Body of pancreas (tissue), 4 donors: ENCODE results near the gene PTPRN2. TPM values are rescaled to one million over a fixed set of nuclear protein-coding genes. Genes with fewer than 3 reads are reported as not detected.

Experiments used
- ATAC-seq: fragments of 150-250 bp; one replicate; pipeline ENCODE4 v1.9.1; 2016
- DNase-seq, 4 donors: peaks; one replicate each; pipeline ENCODE4 v3.0.0-alpha.2; 2019
- H3K27ac ChIP-seq, 4 donors: fragments of 200-600 bp; sonication (generic); 1 replicate in 3 of 4; 2 replicates in 1 of 4; pipeline versions ENCODE4 v1.5.1 to v1.6.1; 2016 to 2019; ENCODE audit warnings: mild to moderate bottlenecking in 1 of 4, mixed read lengths in 1 of 4, moderate library complexity in 1 of 4
- H3K27me3 ChIP-seq, 2 donors: fragments of 200-600 bp; sonication (generic); one replicate each; pipeline ENCODE4 v1.6.0; 2016; ENCODE audit warnings: mild to moderate bottlenecking in 1 of 2
- H3K36me3 ChIP-seq, 2 donors: fragments of 200-600 bp; sonication (generic); replicated peaks in 1 of 2; 2 replicates each; pipeline ENCODE4 v1.5.1; 2016; ENCODE audit warnings: low read depth in 2 of 2; ENCODE audit not compliant: insufficient read depth in 1 of 2
- H3K4me1 ChIP-seq: fragments of 200-600 bp; sonication (generic); one replicate; pipeline ENCODE4 v1.6.0; 2016
- H3K4me3 ChIP-seq, 2 donors: fragments of 200-600 bp; sonication (generic); 1 replicate in 1 of 2; 2 replicates in 1 of 2; pipeline ENCODE4 v1.5.1; 2016 to 2019
- H3K9me3 ChIP-seq, 3 donors: fragments of 200-600 bp; sonication (generic); 1 replicate in 2 of 3; 2 replicates in 1 of 3; pipeline ENCODE4 v1.5.1; 2016
- CTCF ChIP-seq, 7 experiments: fragments of 450-650 bp in 4 of 7; fragments of 200-600 bp in 3 of 7; sonication (generic) in 3 of 7; IDR thresholded peaks; one replicate each; pipeline ENCODE4 v1.5.1; 2016 to 2019; ENCODE audit warnings: antibody characterized with exemption in 7 of 7
- POLR2A ChIP-seq, 3 donors: fragments of 450-650 bp; IDR thresholded peaks; one replicate each; pipeline ENCODE4 v1.6.1; 2016; ENCODE audit warnings: antibody characterized with exemption in 3 of 3, mild to moderate bottlenecking in 2 of 3
- WGBS, 2 donors: methylation state at CpG; one replicate each; pipeline ENCODE4 v1.1.5; 2017; 5-methylcytosine and 5-hydroxymethylcytosine counted together
- intact Hi-C: fragments of 100-400 bp; cut with DNase I; formaldehyde crosslinking; loops from one replicate; pipeline ENCODE4 v1.15.1; 2023
- total RNA-seq, 2 donors: library from RNA; depleted of rRNA; stranded (reverse); fragments of >200 nt; gene quantifications; one replicate each; pipeline ENCODE4 v1.1.0, GENCODE V29; 2016

Gene PTPRN2
- total RNA-seq, 2 donors from 2014 or later = 31.6 to 76.1 TPM

- H3K27ac ChIP-seq = no peak overlapping the region
- DNase-seq (no peak), ATAC-seq (no peak)
- TF ChIP-seq POLR2A (IDR thresholded peaks at IDR 0.05) (no peak), CTCF (IDR thresholded peaks at IDR 0.05) (no peak)
- H3K36me3 ChIP-seq = no peaks in the 10 kb centered on the region
- no peaks in the 10 kb centered on the region for H3K4me1 ChIP-seq
- H3K9me3 ChIP-seq = no peaks in the 10 kb centered on the region
- WGBS, 2 donors = 73 to 87% methylated on average over 12 of the region's 12 CpGs
- H3K27me3 ChIP-seq = no peaks in the 10 kb centered on the region
- intact Hi-C loops = no loop called here
- H3K4me3 ChIP-seq = no peak overlapping the region
These were observed 712.8 kb downstream of the PTPRN2 start for GRCh38 chr7:157874870-157875229.

GRCh38 chr7:157874208-157874816 lies 713.3 kb downstream of the PTPRN2 start:
- ATAC-seq = no peak
- WGBS, 2 donors = 80 to 89% methylated on average over 14 of the region's 14 CpGs
- no peaks in the 10 kb centered on the region for H3K27me3 ChIP-seq
- DNase-seq = no peak
- intact Hi-C loops = no loop called here
- TF ChIP-seq POLR2A (IDR thresholded peaks at IDR 0.05) (no peak), CTCF (IDR thresholded peaks at IDR 0.05) (no peak)
- H3K4me3 ChIP-seq = no peak overlapping the region
- H3K9me3 ChIP-seq = no peaks in the 10 kb centered on the region
- H3K36me3 ChIP-seq = no peaks in the 10 kb centered on the region
- H3K4me1 ChIP-seq = no peaks in the 10 kb centered on the region
- H3K27ac ChIP-seq = no peak overlapping the region

- intact Hi-C loops = no loop called here
- no peak for TF ChIP-seq CTCF (IDR thresholded peaks at IDR 0.05)
- no peak for TF ChIP-seq POLR2A (IDR thresholded peaks at IDR 0.05)
- no peaks in the 10 kb centered on the region for H3K36me3 ChIP-seq
These were observed 714.0 kb downstream of the PTPRN2 start for GRCh38 chr7:157873664-157874063.

GRCh38 chr7:157873181-157873580 lies 714.4 kb downstream of the PTPRN2 start:
- intact Hi-C loops = no loop called here
- 79 to 93% methylated on average over 19 to 22 of the region's 30 CpGs for WGBS, 2 donors
- H3K4me3 ChIP-seq = no peak overlapping the region

More at GRCh38 chr7:157873664-157874063, 714.0 kb downstream of the PTPRN2 start:
- DNase-seq (no peak), ATAC-seq (no peak)
- WGBS, 2 donors = 82 to 87% methylated on average over 17 of the region's 17 CpGs
- Histone ChIP-seq H3K4me3 (no peak overlapping the region), H3K9me3 (no peaks in the 10 kb centered on the region), H3K27me3 (no peaks in the 10 kb centered on the region), H3K4me1 (no peaks in the 10 kb centered on the region), H3K27ac (no peak overlapping the region)

More at GRCh38 chr7:157873181-157873580, 714.4 kb downstream of the PTPRN2 start:
- ATAC-seq = no peak
- Histone ChIP-seq H3K27ac (no peak overlapping the region), H3K36me3 (no peaks in the 10 kb centered on the region), H3K4me1 (no peaks in the 10 kb centered on the region), H3K9me3 (no peaks in the 10 kb centered on the region), H3K27me3 (no peaks in the 10 kb centered on the region)
- TF ChIP-seq POLR2A (IDR thresholded peaks at IDR 0.05) (no peak), CTCF (IDR thresholded peaks at IDR 0.05) (no peak)
- DNase-seq = no peak
